Activated T-cell treated with anti-CD3 and anti-CD28 coated beads, Interleukin-2, amount 50 U/mL, for 24 hours (primary cell): Measurements from ENCODE around the gene WDFY4.

ENCODE experiments used
- DNase-seq: peaks from one replicate; pipeline ENCODE4 v3.0.0-alpha.2; 2020
- H3K27ac Mint-ChIP-seq: 2 replicates; pipeline ENCODE4 v1.8.0; 2020; ENCODE audit warnings: mild to moderate bottlenecking, mixed read lengths
- H3K27me3 Mint-ChIP-seq: 2 replicates; pipeline ENCODE4 v1.8.0; 2020; ENCODE audit warnings: mixed read lengths
- H3K36me3 Mint-ChIP-seq: 2 replicates; pipeline ENCODE4 v1.8.0; 2020; ENCODE audit warnings: low read depth, mixed read lengths
- H3K4me1 Mint-ChIP-seq: 2 replicates; pipeline ENCODE4 v1.8.0; 2020; ENCODE audit warnings: low read depth, mixed read lengths
- H3K4me3 Mint-ChIP-seq: 2 replicates; pipeline ENCODE4 v1.8.0; 2020; ENCODE audit warnings: mild to moderate bottlenecking, moderate library complexity, mixed read lengths
- H3K9me3 Mint-ChIP-seq: 2 replicates; pipeline ENCODE4 v1.8.0; 2020; ENCODE audit warnings: mixed read lengths

Gene WDFY4

GRCh38 chr10:48982584-48982983 is 297.9 kb downstream of the WDFY4 start:
- Mint-ChIP-seq H3K9me3 (no peaks in the 10 kb centered on the region), H3K27me3 (no peaks in the 10 kb centered on the region), H3K27ac (no peak overlapping the region), H3K4me3 (no peak overlapping the region), H3K36me3 (no peaks in the 10 kb centered on the region), H3K4me1 (no peaks in the 10 kb centered on the region)
- no peak for DNase-seq

GRCh38 chr10:48983648-48984351 is 299.1 kb downstream of the WDFY4 start:
- Mint-ChIP-seq H3K36me3 (no peaks in the 10 kb centered on the region), H3K27me3 (no peaks in the 10 kb centered on the region)

GRCh38 chr10:48985621-48986158 is 301.0 kb downstream of the WDFY4 start:
- H3K27me3 Mint-ChIP-seq: no peaks in the 10 kb centered on the region
- H3K36me3 Mint-ChIP-seq: no peaks in the 10 kb centered on the region
- H3K27ac Mint-ChIP-seq: no peak overlapping the region
- DNase-seq: no peak
- H3K9me3 Mint-ChIP-seq: no peaks in the 10 kb centered on the region
- H3K4me3 Mint-ChIP-seq: no peak overlapping the region
- no peaks in the 10 kb centered on the region for H3K4me1 Mint-ChIP-seq

More at GRCh38 chr10:48983648-48984351, 299.1 kb downstream of the WDFY4 start:
- no peak for DNase-seq
- Mint-ChIP-seq H3K9me3 (no peaks in the 10 kb centered on the region), H3K27ac (no peak overlapping the region), H3K4me3 (no peak overlapping the region), H3K4me1 (no peaks in the 10 kb centered on the region)

- Mint-ChIP-seq H3K27me3 (no peaks in the 10 kb centered on the region), H3K36me3 (no peaks in the 10 kb centered on the region)
These were observed 305.6 kb downstream of the WDFY4 start for GRCh38 chr10:48990226-48990625.

GRCh38 chr10:48993627-48994026 is 309.0 kb downstream of the WDFY4 start:
- Mint-ChIP-seq H3K27ac (no peak overlapping the region), H3K36me3 (no peaks in the 10 kb centered on the region), H3K4me1 (no peaks in the 10 kb centered on the region), H3K4me3 (no peak overlapping the region), H3K27me3 (no peaks in the 10 kb centered on the region), H3K9me3 (no peaks in the 10 kb centered on the region)
- DNase-seq: no peak

More at GRCh38 chr10:48990226-48990625, 305.6 kb downstream of the WDFY4 start:
- no peak overlapping the region for H3K27ac Mint-ChIP-seq
- DNase-seq: no peak
- no peak overlapping the region for H3K4me3 Mint-ChIP-seq
- no peaks in the 10 kb centered on the region for H3K4me1 Mint-ChIP-seq
- no peaks in the 10 kb centered on the region for H3K9me3 Mint-ChIP-seq

- Mint-ChIP-seq H3K4me1 (no peaks in the 10 kb centered on the region), H3K9me3 (no peaks in the 10 kb centered on the region), H3K36me3 (no peaks in the 10 kb centered on the region), H3K27ac (no peak overlapping the region), H3K27me3 (peaks cover 3% of the 10 kb centered on the region), H3K4me3 (no peak overlapping the region)
- no peak for DNase-seq
These were observed 311.7 kb downstream of the WDFY4 start for GRCh38 chr10:48996329-48996728.

GRCh38 chr10:48999346-48999745 is 314.7 kb downstream of the WDFY4 start:
- peaks cover 3% of the 10 kb centered on the region for H3K27me3 Mint-ChIP-seq

GRCh38 chr10:49000437-49001398 is 316.0 kb downstream of the WDFY4 start:
- H3K27ac Mint-ChIP-seq: no peak overlapping the region
- H3K4me3 Mint-ChIP-seq: no peak overlapping the region
- no peaks in the 10 kb centered on the region for H3K9me3 Mint-ChIP-seq

More at GRCh38 chr10:48999346-48999745, 314.7 kb downstream of the WDFY4 start:
- no peak overlapping the region for H3K4me3 Mint-ChIP-seq
- H3K36me3 Mint-ChIP-seq: no peaks in the 10 kb centered on the region
- no peaks in the 10 kb centered on the region for H3K4me1 Mint-ChIP-seq
- no peak overlapping the region for H3K27ac Mint-ChIP-seq
- no peaks in the 10 kb centered on the region for H3K9me3 Mint-ChIP-seq
- no peak for DNase-seq

GRCh38 chr10:49001402-49001801 is 316.7 kb downstream of the WDFY4 start:
- Mint-ChIP-seq H3K4me3 (no peak overlapping the region), H3K36me3 (no peaks in the 10 kb centered on the region), H3K27me3 (peaks cover 3% of the 10 kb centered on the region), H3K4me1 (no peaks in the 10 kb centered on the region), H3K27ac (no peak overlapping the region), H3K9me3 (no peaks in the 10 kb centered on the region)
- no peak for DNase-seq

More at GRCh38 chr10:49000437-49001398, 316.0 kb downstream of the WDFY4 start:
- peaks cover 3% of the 10 kb centered on the region for H3K27me3 Mint-ChIP-seq
- H3K4me1 Mint-ChIP-seq: no peaks in the 10 kb centered on the region
- DNase-seq: no peak
- H3K36me3 Mint-ChIP-seq: no peaks in the 10 kb centered on the region

- Mint-ChIP-seq H3K36me3 (no peaks in the 10 kb centered on the region), H3K27me3 (peaks cover 3% of the 10 kb centered on the region), H3K4me1 (no peaks in the 10 kb centered on the region), H3K9me3 (no peaks in the 10 kb centered on the region), H3K27ac (no peak overlapping the region), H3K4me3 (no peak overlapping the region)
- no peak for DNase-seq
These were observed 317.4 kb downstream of the WDFY4 start for GRCh38 chr10:49001870-49002672.

- no peaks in the 10 kb centered on the region for H3K36me3 Mint-ChIP-seq
- no peak overlapping the region for H3K4me3 Mint-ChIP-seq
- H3K9me3 Mint-ChIP-seq: no peaks in the 10 kb centered on the region
- H3K27ac Mint-ChIP-seq: no peak overlapping the region
- peaks cover 2% of the 10 kb centered on the region for H3K27me3 Mint-ChIP-seq
- no peak for DNase-seq
- H3K4me1 Mint-ChIP-seq: no peaks in the 10 kb centered on the region
These were observed 320.6 kb downstream of the WDFY4 start for GRCh38 chr10:49005270-49005669.

GRCh38 chr10:49007129-49007528 is 322.5 kb downstream of the WDFY4 start:
- DNase-seq: no peak
- H3K36me3 Mint-ChIP-seq: no peaks in the 10 kb centered on the region
- H3K4me1 Mint-ChIP-seq: no peaks in the 10 kb centered on the region
- H3K27ac Mint-ChIP-seq: no peak overlapping the region
- no peak overlapping the region for H3K4me3 Mint-ChIP-seq
- H3K9me3 Mint-ChIP-seq: no peaks in the 10 kb centered on the region
- H3K27me3 Mint-ChIP-seq: no peaks in the 10 kb centered on the region

GRCh38 chr10:49008091-49008490 is 323.4 kb downstream of the WDFY4 start:
- Mint-ChIP-seq H3K27me3 (no peaks in the 10 kb centered on the region), H3K36me3 (no peaks in the 10 kb centered on the region), H3K4me3 (no peak overlapping the region), H3K4me1 (no peaks in the 10 kb centered on the region), H3K9me3 (no peaks in the 10 kb centered on the region), H3K27ac (no peak overlapping the region)
- no peak for DNase-seq
